Measurements from ENCODE around the gene ORMDL1. TPM values are rescaled to one million over a fixed set of nuclear protein-coding genes. Genes with fewer than 3 reads are reported as not detected.
A peak's percentile ranks its signal among the peaks of the same experiment; 100 is the strongest.

ORMDL1 gene
- polyA plus RNA-seq, 1 experiment = 92.8 TPM

- no peaks in the 10 kb centered on the region for H3K27me3 ChIP-seq (ENCODE audit: control insufficient read depth, insufficient read depth, low read length)
- CTCF ChIA-PET = no interaction called here
- no peaks in the 10 kb centered on the region for H3K9me3 ChIP-seq (ENCODE audit: control insufficient read depth, insufficient read depth, low read length)
- POLR2A ChIA-PET = no interaction called here
- no peak overlapping the region for H3K4me3 ChIP-seq (ENCODE audit: low read depth, low read length)
- no peak for TF ChIP-seq CTCF (IDR thresholded peaks at IDR 0.05; ENCODE audit: low read depth, low read length)
- no peak for DNase-seq (ENCODE audit: low read depth, low spot score)
- no peak overlapping the region for H3K27ac ChIP-seq (ENCODE audit: low read depth, low read length)
Observed at GRCh38 chr2:189803431-189803830, 19.3 kb upstream of the ORMDL1 start.

- Histone ChIP-seq H3K4me3 (ENCODE audit: low read depth, low read length) (no peak overlapping the region), H3K9me3 (ENCODE audit: control insufficient read depth, insufficient read depth, low read length) (no peaks in the 10 kb centered on the region), H3K27me3 (ENCODE audit: control insufficient read depth, insufficient read depth, low read length) (no peaks in the 10 kb centered on the region), H3K27ac (ENCODE audit: low read depth, low read length) (no peak overlapping the region)
- TF ChIP-seq CTCF (IDR thresholded peaks at IDR 0.05; ENCODE audit: low read depth, low read length) = no peak
- CTCF ChIA-PET = no interaction called here
- no peak for DNase-seq (ENCODE audit: low read depth, low spot score)
- POLR2A ChIA-PET = no interaction called here
Observed at GRCh38 chr2:189802396-189802912, 18.3 kb upstream of the ORMDL1 start.

GRCh38 chr2:189799531-189799930, 15.4 kb upstream of the ORMDL1 start:
- no peak for TF ChIP-seq CTCF (IDR thresholded peaks at IDR 0.05; ENCODE audit: low read depth, low read length)
- Histone ChIP-seq H3K27ac (ENCODE audit: low read depth, low read length) (no peak overlapping the region), H3K4me3 (ENCODE audit: low read depth, low read length) (no peak overlapping the region), H3K27me3 (ENCODE audit: control insufficient read depth, insufficient read depth, low read length) (no peaks in the 10 kb centered on the region), H3K9me3 (ENCODE audit: control insufficient read depth, insufficient read depth, low read length) (no peaks in the 10 kb centered on the region)
- ChIA-PET CTCF (interaction anchor here (0.9 to 3.3 kb wide), 10 partner anchors 11 to 327 kb away, joined by 3 to 82 read pairs (median 4); partner anchors contain the start of gene MSTN), POLR2A (no interaction called here)
- no peak for DNase-seq (ENCODE audit: low read depth, low spot score)

- no peak for TF ChIP-seq CTCF (IDR thresholded peaks at IDR 0.05; ENCODE audit: low read depth, low read length)
- POLR2A ChIA-PET = interaction anchor here (0.6 kb wide), 1 partner anchor 21 kb away, joined by 3 read pairs; no protein-coding TSS in a partner anchor
- no peak overlapping the region for H3K4me3 ChIP-seq (ENCODE audit: low read depth, low read length)
Observed at GRCh38 chr2:189799030-189799331, 14.8 kb upstream of the ORMDL1 start.

GRCh38 chr2:189798312-189799029, 14.3 kb upstream of the ORMDL1 start:
- DNase-seq (ENCODE audit: low read depth, low spot score) = no peak
- TF ChIP-seq CTCF (IDR thresholded peaks at IDR 0.05; ENCODE audit: low read depth, low read length) = peak; percentile 63
- no peaks in the 10 kb centered on the region for H3K9me3 ChIP-seq (ENCODE audit: control insufficient read depth, insufficient read depth, low read length)
- no peaks in the 10 kb centered on the region for H3K27me3 ChIP-seq (ENCODE audit: control insufficient read depth, insufficient read depth, low read length)
- no peak overlapping the region for H3K27ac ChIP-seq (ENCODE audit: low read depth, low read length)
- ChIA-PET CTCF (interaction anchor here (0.6 to 3.3 kb wide), 34 partner anchors 8 to 509 kb away, joined by 3 to 82 read pairs (median 4); partner anchors contain the start of genes MSTN, ORMDL1, OSGEPL1 and PMS1), POLR2A (interaction anchor here (0.6 kb wide), 1 partner anchor 22 kb away, joined by 3 read pairs; no protein-coding TSS in a partner anchor)
- no peak overlapping the region for H3K4me3 ChIP-seq (ENCODE audit: low read depth, low read length)

More at GRCh38 chr2:189799030-189799331, 14.8 kb upstream of the ORMDL1 start:
- H3K27me3 ChIP-seq (ENCODE audit: control insufficient read depth, insufficient read depth, low read length) = no peaks in the 10 kb centered on the region
- CTCF ChIA-PET = interaction anchor here (0.6 to 3.3 kb wide), 32 partner anchors 9 to 508 kb away, joined by 3 to 82 read pairs (median 4); partner anchors contain the start of genes MSTN, ORMDL1, OSGEPL1 and PMS1
- no peak for DNase-seq (ENCODE audit: low read depth, low spot score)
- H3K27ac ChIP-seq (ENCODE audit: low read depth, low read length) = no peak overlapping the region
- no peaks in the 10 kb centered on the region for H3K9me3 ChIP-seq (ENCODE audit: control insufficient read depth, insufficient read depth, low read length)

Measured in AG04450 (cell line).